Glutamatergic neuron (in vitro differentiated cells): ENCODE measurements around the gene ARFIP2. TPM values are rescaled to one million over a fixed set of nuclear protein-coding genes. Genes with fewer than 3 reads are reported as not detected.

ENCODE experiments used
- DNase-seq: peaks from one replicate; pipeline ENCODE4 v3.0.0; 2022
- H3K27ac Mint-ChIP-seq: one replicate; pipeline ENCODE4 v1.8.0; 2020; ENCODE audit warnings: mild to moderate bottlenecking, mixed read lengths, inconsistent platforms; ENCODE audit not compliant: unreplicated experiment
- H3K27me3 Mint-ChIP-seq: one replicate; pipeline ENCODE4 v1.8.0; 2020; ENCODE audit warnings: mild to moderate bottlenecking, moderate library complexity, mixed read lengths, inconsistent platforms; ENCODE audit not compliant: unreplicated experiment
- H3K36me3 Mint-ChIP-seq: one replicate; pipeline ENCODE4 v1.8.0; 2020; ENCODE audit warnings: mild to moderate bottlenecking, mixed read lengths, inconsistent platforms; ENCODE audit not compliant: unreplicated experiment
- H3K4me1 Mint-ChIP-seq: one replicate; pipeline ENCODE4 v1.8.0; 2020; ENCODE audit warnings: mild to moderate bottlenecking, low read depth, mixed read lengths, inconsistent platforms; ENCODE audit not compliant: unreplicated experiment
- H3K4me3 Mint-ChIP-seq: one replicate; pipeline ENCODE4 v1.8.0; 2020; ENCODE audit warnings: mild to moderate bottlenecking, mixed read lengths, inconsistent platforms; ENCODE audit not compliant: unreplicated experiment
- H3K9me3 Mint-ChIP-seq: one replicate; pipeline ENCODE4 v1.8.0; 2020; ENCODE audit warnings: mild to moderate bottlenecking, moderate library complexity, mixed read lengths, inconsistent platforms; ENCODE audit not compliant: unreplicated experiment
- CTCF ChIP-seq: fragments of 200-600 bp; sonication (generic); IDR thresholded peaks from one replicate; pipeline ENCODE4 v1.5.0; 2021; ENCODE audit not compliant: partially characterized antibody, unreplicated experiment
- long read RNA-seq: library from polyadenylated mRNA; unstranded; transcript quantifications from one replicate; pipeline ENCODE4 v2.0.0, GENCODE V29; 2020; ENCODE audit not compliant: unreplicated experiment
- total RNA-seq: library from RNA; stranded (reverse); fragmentation: NEBNext Ultra II Directional; extraction: Animal tissue kit (Norgen Biotek cat#: 25700); gene quantifications from one replicate; pipeline ENCODE4 v1.2.1, GENCODE V29; 2021; ENCODE audit not compliant: unreplicated experiment

The ARFIP2 gene
- 53.3 TPM for total RNA-seq
- long read RNA-seq, transcript ARFIP2-201 (8 exons, 2,543 nt) = major isoform, 14 of 31 reads
- long read RNA-seq, transcript ARFIP2-202 (8 exons, 1,868 nt) = minor isoform, 11 of 31 reads
- long read RNA-seq, partial matches to known transcripts = 1 of 31 reads
- long read RNA-seq, other reads (novel, unspliced or antisense) = 5 of 31 reads

- Mint-ChIP-seq H3K4me1 (peaks cover 4% of the 10 kb centered on the region), H3K36me3 (no peaks in the 10 kb centered on the region), H3K27me3 (peaks cover 7% of the 10 kb centered on the region), H3K9me3 (peaks cover 6% of the 10 kb centered on the region), H3K4me3 (peak within 1 kb of the TSS; percentile 96), H3K27ac (peak within 1 kb of the TSS; percentile 91)
- DNase-seq = peak; percentile 96
- TF ChIP-seq CTCF = no peak
Measured at GRCh38 chr11:6481012-6481923, at the start of gene ARFIP2, which contains the start of gene TIMM10B. Gene ARFIP2, minus strand, starts transcription at chr11:6481331. Its CDS starts 910 bp downstream, at chr11:6480421. Gene TIMM10B, plus strand, starts transcription at chr11:6481501. Its CDS starts 16 bp downstream, at chr11:6481517.

- no peak for TF ChIP-seq CTCF
- H3K36me3 Mint-ChIP-seq = no peaks in the 10 kb centered on the region
- H3K4me3 Mint-ChIP-seq = no peak overlapping the region
- no peaks in the 10 kb centered on the region for H3K27me3 Mint-ChIP-seq
- no peak for DNase-seq
- H3K27ac Mint-ChIP-seq = no peak overlapping the region
- H3K9me3 Mint-ChIP-seq = no peaks in the 10 kb centered on the region
- H3K4me1 Mint-ChIP-seq = peaks cover 15% of the 10 kb centered on the region
Measured at GRCh38 chr11:6530848-6531247, 49.7 kb upstream of the ARFIP2 start.

GRCh38 chr11:6529266-6529665 lies 48.1 kb upstream of the ARFIP2 start:
- no peaks in the 10 kb centered on the region for H3K36me3 Mint-ChIP-seq
- no peak for TF ChIP-seq CTCF
- H3K4me1 Mint-ChIP-seq = peaks cover 15% of the 10 kb centered on the region
- no peak overlapping the region for H3K4me3 Mint-ChIP-seq
- H3K27me3 Mint-ChIP-seq = no peaks in the 10 kb centered on the region
- no peak for DNase-seq
- no peak overlapping the region for H3K27ac Mint-ChIP-seq
- no peaks in the 10 kb centered on the region for H3K9me3 Mint-ChIP-seq

- DNase-seq = no peak
- no peak overlapping the region for H3K27ac Mint-ChIP-seq
- no peaks in the 10 kb centered on the region for H3K36me3 Mint-ChIP-seq
- H3K27me3 Mint-ChIP-seq = peaks cover 1% of the 10 kb centered on the region
- H3K9me3 Mint-ChIP-seq = no peaks in the 10 kb centered on the region
- H3K4me1 Mint-ChIP-seq = peaks cover 15% of the 10 kb centered on the region
- no peak overlapping the region for H3K4me3 Mint-ChIP-seq
- no peak for TF ChIP-seq CTCF
Measured at GRCh38 chr11:6526411-6527135, 45.4 kb upstream of the ARFIP2 start.
